Activated CD4-positive, alpha-beta T cell treated with anti-CD3 and anti-CD28 coated beads, Interleukin-2, amount 10 ng/mL, durations not matched to agents 24 days and 14 days (primary cell): Measurements from ENCODE around the gene PRR33. TPM values are rescaled to one million over a fixed set of nuclear protein-coding genes. Genes with fewer than 3 reads are reported as not detected.

Experiments
- DNase-seq: peaks from one replicate; pipeline ENCODE4 v3.0.0; 2022
- H3K27ac Mint-ChIP-seq: one replicate; pipeline ENCODE4 v1.8.0; 2022; ENCODE audit warnings: mild to moderate bottlenecking, mixed read lengths
- H3K27me3 Mint-ChIP-seq: one replicate; pipeline ENCODE4 v1.8.0; 2022; ENCODE audit warnings: mixed read lengths
- H3K36me3 Mint-ChIP-seq: one replicate; pipeline ENCODE4 v1.8.0; 2022; ENCODE audit warnings: low read depth, mild to moderate bottlenecking, mixed read lengths
- H3K4me1 Mint-ChIP-seq: one replicate; pipeline ENCODE4 v1.8.0; 2021; ENCODE audit warnings: mixed read lengths
- H3K4me3 Mint-ChIP-seq: one replicate; pipeline ENCODE4 v1.8.0; 2022; ENCODE audit warnings: mild to moderate bottlenecking, moderate library complexity, mixed read lengths
- H3K9me3 Mint-ChIP-seq: one replicate; pipeline ENCODE4 v1.8.0; 2021; ENCODE audit warnings: mixed read lengths
- intact Hi-C: fragments of 100-400 bp; cut with micrococcal nuclease; formaldehyde crosslinking; loops from one replicate; pipeline ENCODE4 v1.15.1; 2023
- total RNA-seq: library from RNA; stranded (reverse); gene quantifications from 2 replicates; pipeline ENCODE4 v1.2.3, GENCODE V29; 2022

PRR33 gene
- total RNA-seq, 1 donor from 2014 or later, result not detected

DNA sequence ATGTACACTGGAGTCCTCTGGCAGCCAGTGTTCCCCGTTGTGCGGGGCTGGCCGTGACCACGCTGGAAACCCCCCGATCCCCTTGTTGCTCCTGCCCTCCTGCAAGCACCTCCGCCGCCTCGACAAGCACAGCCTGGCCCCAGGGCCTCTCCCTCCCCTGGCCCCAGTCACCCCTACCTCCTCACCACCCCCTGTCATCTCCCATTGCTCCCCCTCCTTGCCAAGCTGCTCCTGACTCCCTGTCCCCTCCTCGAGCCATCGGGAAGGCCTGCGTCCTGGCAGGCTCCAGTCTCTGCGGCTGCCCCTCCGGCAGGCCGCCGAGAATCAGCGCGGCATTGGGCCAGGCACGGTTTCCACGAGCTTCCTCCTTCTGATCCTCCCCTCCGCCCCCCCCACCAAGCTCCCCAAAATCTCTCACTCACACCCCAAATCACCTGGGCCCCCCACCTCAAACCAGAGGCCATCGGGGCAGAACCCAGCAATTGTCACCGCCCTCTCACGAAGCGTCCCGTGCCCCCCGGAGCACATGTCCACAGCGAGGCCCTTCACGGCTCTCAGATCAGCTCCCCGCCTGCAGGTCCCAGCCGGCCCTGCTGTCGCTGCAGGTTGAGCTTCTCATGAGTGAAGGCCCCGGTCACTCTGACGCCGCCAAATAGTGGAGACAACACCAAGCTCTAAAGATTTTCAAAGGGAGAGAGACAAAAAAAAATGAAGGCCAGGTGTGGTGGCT, 44.5 kb downstream of the PRR33 start:
- no peak for DNase-seq
- Mint-ChIP-seq H3K4me3 (no peak overlapping the region), H3K4me1 (peaks cover 69% of the 10 kb centered on the region), H3K9me3 (no peaks in the 10 kb centered on the region), H3K27me3 (peaks cover 3% of the 10 kb centered on the region), H3K36me3 (no peaks in the 10 kb centered on the region), H3K27ac (peak overlapping the region; percentile 45)
- intact Hi-C loops, result no loop called here

DNA sequence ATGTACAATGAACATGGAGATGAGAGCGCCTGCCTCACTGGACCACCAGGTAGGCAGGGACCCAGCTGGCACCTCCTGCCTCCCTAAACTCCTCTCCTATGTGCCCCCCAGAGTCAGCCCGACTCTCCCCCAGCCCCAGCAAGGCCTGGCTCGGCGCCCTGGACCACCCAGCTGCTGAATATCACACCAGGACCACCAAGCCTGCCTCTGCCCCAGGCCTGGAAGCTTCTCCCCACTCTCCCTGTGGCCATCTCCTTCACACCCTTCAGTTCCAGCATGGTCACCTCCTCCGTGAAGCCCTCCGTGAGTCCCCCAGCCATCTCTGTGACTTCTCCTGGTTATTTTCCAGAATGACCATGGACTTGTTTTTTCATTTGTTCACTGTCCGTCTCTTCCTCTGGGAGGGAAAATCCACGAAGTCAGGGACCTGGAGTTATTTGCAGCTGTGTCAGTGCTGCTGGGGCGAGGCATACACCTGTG, 45.2 kb downstream of the PRR33 start:
- Mint-ChIP-seq H3K27me3 (peaks cover 3% of the 10 kb centered on the region), H3K36me3 (no peaks in the 10 kb centered on the region), H3K4me1 (peaks cover 65% of the 10 kb centered on the region), H3K27ac (peak overlapping the region; percentile 71), H3K9me3 (no peaks in the 10 kb centered on the region), H3K4me3 (no peak overlapping the region)
- intact Hi-C loops, result no loop called here
- DNase-seq, result no peak

DNA sequence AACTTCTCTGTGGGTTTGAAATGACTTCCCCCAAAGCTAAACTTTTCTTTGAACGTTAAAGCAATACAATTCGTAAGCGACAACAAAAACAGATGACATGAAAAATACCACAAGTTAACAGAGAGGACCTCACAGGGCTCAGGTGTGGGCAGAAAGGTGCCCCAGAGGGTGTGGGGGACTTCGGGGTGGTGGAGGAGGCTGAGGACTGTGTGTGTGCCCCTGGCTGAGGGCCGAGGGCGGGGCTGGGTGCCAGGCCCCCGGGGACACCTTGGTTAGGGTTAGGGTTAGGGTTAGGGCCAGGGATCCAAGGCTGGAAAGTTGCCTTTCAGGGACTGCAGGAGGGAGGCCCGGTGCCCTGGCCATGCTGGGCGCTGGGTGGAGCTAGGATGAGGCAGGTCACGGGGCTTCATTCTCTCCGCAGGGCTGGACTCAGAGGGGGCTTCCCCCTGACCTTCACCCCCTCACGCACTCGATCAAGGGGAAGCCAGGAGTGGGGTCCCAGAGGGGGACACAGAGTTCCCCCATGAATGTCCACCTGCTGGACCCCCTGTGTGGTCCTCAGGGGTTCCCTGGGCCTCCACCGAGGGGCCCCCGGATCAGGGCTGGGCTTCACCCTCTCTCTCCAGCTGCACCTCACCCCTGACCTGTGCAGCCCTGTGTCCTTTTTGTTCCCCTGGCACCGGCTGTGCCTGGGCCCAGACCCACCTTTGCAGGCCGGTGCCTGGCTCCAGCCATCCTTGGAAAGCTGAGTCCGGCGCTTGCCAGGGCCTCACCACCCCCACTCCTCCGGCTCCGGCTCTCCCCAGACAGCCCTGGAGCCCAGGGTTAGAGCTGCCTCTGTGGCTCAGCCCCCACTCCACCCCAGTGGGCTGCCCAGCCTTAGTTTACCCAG, 45.9 kb downstream of the PRR33 start:
- Mint-ChIP-seq H3K9me3 (no peaks in the 10 kb centered on the region), H3K4me1 (peaks cover 58% of the 10 kb centered on the region), H3K4me3 (peak overlapping the region; percentile 79), H3K36me3 (no peaks in the 10 kb centered on the region), H3K27me3 (peaks cover 3% of the 10 kb centered on the region), H3K27ac (peak overlapping the region; percentile 92)
- DNase-seq, result no peak
- intact Hi-C loops, result no loop called here

DNA sequence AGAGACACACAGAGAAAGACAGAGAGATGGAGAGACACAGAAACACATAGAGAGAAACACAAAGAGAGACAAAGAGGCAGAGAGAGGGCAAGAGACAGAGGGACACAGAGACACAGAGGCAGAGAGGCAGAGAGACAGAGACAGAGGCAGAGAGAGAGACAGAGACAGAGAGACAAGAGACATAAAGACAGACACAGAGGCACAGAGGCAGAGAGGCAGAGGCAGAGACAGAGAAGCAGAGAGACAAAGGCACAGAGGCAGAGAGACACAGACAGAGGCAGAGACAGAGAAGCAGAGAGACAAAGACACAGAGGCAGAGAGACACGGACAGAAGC, 46.6 kb downstream of the PRR33 start:
- Mint-ChIP-seq H3K36me3 (no peaks in the 10 kb centered on the region), H3K27ac (peak overlapping the region; percentile 92), H3K9me3 (no peaks in the 10 kb centered on the region), H3K4me3 (peak overlapping the region; percentile 79), H3K4me1 (peaks cover 54% of the 10 kb centered on the region), H3K27me3 (peaks cover 3% of the 10 kb centered on the region)
- DNase-seq, result no peak
- intact Hi-C loops, result no loop called here

DNA sequence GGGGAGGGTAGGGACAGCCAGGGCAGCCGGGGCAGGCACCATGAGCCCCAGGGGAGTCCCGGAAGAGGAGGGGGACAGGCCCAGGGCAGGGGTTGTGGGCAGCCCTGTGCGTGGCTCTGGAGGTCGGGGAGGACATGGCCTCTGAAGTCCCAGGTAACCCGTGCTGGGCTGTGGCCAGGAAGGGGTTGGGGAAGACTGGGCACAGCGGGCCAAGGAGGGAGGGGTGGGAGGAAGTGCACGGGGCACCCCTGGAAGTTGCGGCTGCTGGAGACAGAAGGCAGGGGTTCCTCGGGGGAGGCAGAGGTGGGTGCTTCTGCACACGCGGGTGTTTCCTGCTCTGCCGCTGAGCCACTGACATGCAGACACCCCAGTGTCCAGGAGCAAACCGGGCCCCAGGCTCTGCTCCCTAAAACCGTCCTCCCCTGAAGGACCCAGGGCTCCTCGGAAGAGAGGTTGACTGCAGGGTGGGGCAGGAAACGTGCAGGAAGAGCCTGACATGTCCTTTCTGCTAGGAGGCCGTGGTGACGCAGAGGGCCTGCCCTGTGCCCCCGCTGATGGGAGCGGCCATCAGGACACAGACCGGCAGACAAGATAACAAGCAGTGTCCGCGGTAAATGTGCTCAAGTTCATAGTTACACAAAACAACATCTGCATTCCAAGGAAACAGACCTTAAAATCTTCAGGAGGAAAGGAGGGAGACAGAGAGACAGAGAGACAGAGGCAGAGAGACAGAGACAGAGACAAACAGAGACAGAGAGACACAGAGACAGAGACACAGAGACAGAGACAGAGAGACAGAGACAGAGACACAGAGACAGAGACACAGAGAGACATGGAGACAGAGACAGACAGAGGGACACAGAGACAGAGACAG, 47.2 kb downstream of the PRR33 start:
- intact Hi-C loops, result loop anchor here (1.0 kb wide), 1 partner anchor 8 kb away; no protein-coding TSS in a partner anchor
- Mint-ChIP-seq H3K27ac (peak overlapping the region; percentile 92), H3K4me1 (peaks cover 56% of the 10 kb centered on the region)

DNA sequence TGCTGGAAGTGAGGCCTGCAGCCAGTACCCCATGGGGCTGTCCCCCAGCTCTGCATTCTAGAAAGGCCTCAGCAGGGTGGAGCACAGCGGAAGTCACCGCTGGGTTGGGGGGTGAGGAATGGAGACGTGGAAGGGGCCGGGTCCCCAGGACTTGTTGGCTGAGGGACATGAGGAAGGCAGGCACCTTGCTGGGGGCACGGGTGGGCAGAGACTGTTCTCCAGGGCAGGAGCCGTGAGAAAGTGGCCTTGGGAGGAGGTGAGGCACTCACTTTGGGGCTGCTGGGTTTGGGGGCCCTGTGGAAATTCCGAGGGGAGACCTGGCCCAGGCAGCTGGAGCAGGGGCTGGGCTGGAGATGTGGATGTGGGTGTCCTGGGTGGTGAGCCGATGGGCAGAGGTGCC, 47.9 kb downstream of the PRR33 start:
- Mint-ChIP-seq H3K27ac (peak overlapping the region; percentile 92), H3K27me3 (peaks cover 3% of the 10 kb centered on the region), H3K4me3 (peak overlapping the region; percentile 79), H3K9me3 (no peaks in the 10 kb centered on the region), H3K36me3 (no peaks in the 10 kb centered on the region), H3K4me1 (peaks cover 50% of the 10 kb centered on the region)
- intact Hi-C loops, result loop anchor here (1.0 kb wide), 1 partner anchor 9 kb away; no protein-coding TSS in a partner anchor
- no peak for DNase-seq

More for the DNA sequence above, 47.2 kb downstream of the PRR33 start:
- DNase-seq, result peak; percentile 83
- Mint-ChIP-seq H3K4me3 (peak overlapping the region; percentile 79), H3K27me3 (peaks cover 3% of the 10 kb centered on the region), H3K9me3 (no peaks in the 10 kb centered on the region), H3K36me3 (no peaks in the 10 kb centered on the region)

DNA sequence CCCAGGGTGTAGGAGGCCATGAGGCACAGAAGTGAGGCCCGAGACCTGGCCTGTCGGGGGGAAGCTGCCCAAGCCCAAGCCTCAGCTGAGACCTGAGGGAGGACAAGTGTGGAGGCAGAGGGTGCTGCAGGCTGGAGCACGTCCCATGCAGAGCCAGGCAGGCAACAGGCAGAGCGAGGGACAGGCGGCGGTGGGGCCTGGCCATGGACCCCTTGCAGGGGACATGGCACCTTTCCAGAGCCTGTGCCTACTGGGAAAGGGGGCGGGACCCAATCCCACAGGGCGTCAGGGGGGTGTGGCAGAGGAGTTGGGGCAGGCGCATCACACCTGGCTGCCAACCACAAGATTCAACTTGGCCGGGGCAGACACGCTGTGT, 48.6 kb downstream of the PRR33 start:
- Mint-ChIP-seq H3K27me3 (peaks cover 3% of the 10 kb centered on the region), H3K9me3 (no peaks in the 10 kb centered on the region), H3K36me3 (no peaks in the 10 kb centered on the region), H3K4me1 (peaks cover 45% of the 10 kb centered on the region), H3K27ac (peak overlapping the region; percentile 92), H3K4me3 (peak overlapping the region; percentile 79)
- DNase-seq, result no peak
- intact Hi-C loops, result no loop called here

DNA sequence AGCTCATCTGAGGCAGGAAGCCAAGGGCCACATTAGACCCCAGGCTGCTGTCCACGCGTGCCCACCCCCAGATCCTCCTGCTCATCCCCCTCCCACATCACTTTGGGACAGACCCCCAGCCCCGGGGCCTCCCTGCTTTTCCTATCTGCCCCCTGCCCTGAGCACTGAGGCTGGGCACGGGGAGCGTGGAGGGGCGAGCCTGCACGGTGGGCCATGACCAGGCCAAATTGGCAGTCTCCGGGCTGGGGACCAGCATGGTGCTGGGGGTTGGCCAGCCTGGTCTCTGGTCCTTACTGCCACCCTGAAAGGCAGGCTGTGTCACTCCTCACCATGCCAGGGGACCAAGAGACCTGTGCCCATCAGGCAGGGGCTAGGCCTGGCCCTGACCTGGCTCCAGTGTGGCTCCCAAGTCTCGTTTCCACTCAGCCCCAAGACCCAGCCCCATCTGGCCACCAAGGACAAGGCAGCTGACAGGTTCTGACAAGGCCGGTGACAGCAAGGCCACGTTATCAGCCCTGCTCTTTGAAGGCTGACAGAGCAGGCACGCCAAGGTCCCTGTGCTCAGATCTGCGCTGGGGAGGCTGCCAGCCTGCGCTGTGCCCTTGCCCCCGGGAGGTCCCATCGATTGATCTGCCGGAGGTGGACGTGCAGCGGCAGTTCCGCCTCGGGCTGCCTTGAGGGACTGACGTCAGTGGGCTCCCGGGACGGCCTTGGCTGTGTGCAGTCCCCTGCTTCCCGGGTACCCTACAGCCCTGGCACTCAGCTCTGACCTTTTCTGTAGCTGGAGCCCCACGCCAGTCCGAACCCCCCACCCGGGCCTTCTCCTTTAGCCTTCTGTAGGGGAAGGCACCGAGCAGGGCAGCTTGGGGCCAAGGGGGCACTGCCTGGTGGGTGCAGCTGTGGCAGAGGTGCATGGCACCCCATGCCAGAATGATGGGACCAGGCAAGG, 49.3 kb downstream of the PRR33 start:
- DNase-seq, result no peak
- H3K27ac Mint-ChIP-seq, result no peak overlapping the region
- peak overlapping the region; percentile 79 for H3K4me3 Mint-ChIP-seq
- peaks cover 3% of the 10 kb centered on the region for H3K27me3 Mint-ChIP-seq
- H3K36me3 Mint-ChIP-seq, result no peaks in the 10 kb centered on the region
- peaks cover 40% of the 10 kb centered on the region for H3K4me1 Mint-ChIP-seq
- no peaks in the 10 kb centered on the region for H3K9me3 Mint-ChIP-seq
- intact Hi-C loops, result no loop called here

DNA sequence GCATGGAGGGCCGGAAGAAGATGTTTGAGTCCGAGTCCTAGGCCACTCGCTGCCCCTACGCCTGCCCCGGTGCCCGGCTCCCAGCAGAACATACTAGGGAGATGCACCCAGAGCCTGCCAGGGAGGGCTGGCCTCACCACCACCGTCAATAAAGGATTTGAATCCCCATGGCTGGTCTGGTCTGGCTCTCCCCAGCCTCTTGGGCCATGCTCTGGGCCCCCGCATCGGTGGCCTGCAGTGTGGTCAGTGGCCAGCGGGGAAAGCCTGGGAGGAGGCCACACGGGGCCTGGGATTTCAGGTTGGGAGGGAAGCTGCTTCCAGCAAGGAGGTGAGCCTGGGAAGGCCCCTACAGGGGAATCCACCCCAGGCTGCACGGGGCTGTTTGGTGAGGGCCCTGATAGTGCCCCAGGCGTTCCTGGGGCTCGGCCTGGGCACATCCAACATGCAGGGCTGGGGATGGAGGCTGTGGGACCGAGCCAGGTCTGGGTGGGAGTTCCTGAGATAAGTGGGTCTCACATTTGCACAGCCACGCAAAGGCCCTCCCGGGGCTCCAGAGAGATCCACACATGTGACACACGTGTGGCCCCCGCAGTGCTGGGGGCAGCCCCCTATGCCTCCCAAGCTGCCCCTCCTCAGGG, 50.1 kb downstream of the PRR33 start:
- intact Hi-C loops, result no loop called here
- Mint-ChIP-seq H3K36me3 (no peaks in the 10 kb centered on the region), H3K27ac (no peak overlapping the region), H3K9me3 (no peaks in the 10 kb centered on the region), H3K4me3 (no peak overlapping the region), H3K27me3 (peaks cover 2% of the 10 kb centered on the region), H3K4me1 (peaks cover 36% of the 10 kb centered on the region)
- DNase-seq, result no peak

DNA sequence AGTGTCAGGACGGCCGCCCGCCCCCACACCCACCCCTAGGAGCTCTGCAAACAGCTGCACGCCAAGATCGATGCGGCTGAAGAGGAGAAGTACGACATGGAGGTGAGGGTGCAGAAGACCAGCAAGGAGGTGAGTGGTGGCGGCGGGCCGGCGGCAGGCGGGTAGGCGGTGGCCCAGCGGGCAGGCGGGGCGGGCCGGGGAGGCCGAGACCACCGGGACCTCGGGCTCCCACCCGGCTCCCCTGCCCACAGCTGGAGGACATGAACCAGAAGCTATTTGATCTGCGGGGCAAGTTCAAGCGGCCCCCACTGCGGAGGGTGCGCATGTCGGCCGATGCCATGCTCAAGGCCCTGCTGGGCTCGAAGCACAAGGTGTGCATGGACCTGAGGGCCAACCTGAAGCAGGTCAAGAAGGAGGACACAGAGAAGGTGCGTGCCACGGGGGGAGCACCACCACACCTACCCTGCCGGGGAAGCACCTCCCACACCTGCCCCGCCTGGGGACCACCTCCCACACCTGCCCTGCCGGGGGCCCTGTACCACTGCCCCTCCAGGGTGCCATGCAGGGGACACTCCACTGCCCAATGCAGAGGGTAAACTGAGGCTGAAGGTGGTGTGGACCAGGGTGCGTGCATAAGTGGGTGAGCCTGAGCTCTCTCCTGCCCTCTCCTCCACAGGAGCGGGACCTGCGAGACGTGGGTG, 50.8 kb downstream of the PRR33 start:
- H3K4me1 Mint-ChIP-seq, result peaks cover 33% of the 10 kb centered on the region
- intact Hi-C loops, result no loop called here
- H3K27me3 Mint-ChIP-seq, result peaks cover 2% of the 10 kb centered on the region
- no peaks in the 10 kb centered on the region for H3K9me3 Mint-ChIP-seq
- no peak overlapping the region for H3K27ac Mint-ChIP-seq
- no peak overlapping the region for H3K4me3 Mint-ChIP-seq
- H3K36me3 Mint-ChIP-seq, result no peaks in the 10 kb centered on the region
- DNase-seq, result no peak

DNA sequence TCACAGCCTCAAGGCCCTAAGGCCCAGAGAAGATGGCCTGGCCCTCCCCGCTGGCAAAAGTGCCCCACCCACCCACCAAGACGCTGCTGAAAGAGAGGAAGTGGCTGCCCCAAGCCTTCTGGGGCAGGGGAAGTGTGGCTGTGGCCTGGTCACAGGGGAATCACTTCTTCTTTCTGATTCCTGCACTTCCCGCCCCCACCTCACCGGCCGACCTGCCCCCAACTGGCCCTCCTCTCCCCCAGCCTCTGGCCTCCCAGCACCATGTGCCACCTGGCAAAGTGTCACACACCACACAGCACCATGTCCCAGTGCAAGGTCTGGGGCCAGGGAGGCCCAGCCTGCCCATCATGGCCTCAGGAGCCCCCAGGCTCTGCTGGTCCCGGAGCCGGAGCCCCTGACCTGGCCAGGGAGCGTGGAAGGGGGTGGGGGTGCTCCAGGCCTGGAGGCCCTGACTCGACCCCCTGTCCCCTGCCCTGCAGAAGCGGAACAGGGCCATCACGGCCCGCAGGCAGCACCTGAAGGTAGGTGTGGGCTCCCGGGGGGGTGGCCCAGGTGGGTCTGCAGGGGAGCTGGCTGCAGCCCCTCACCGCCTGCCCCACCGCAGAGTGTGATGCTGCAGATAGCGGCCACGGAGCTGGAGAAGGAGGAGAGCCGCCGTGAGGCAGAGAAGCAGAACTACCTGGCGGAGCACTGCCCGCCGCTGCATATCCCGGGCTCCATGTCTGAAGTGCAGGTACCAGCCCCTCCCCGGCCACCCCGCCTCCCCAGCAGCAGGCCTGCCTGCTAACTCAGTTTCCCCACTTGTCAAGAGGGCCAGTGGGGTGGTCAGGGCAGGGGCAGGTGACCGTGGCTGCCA, 51.5 kb downstream of the PRR33 start:
- DNase-seq, result no peak
- peak overlapping the region; percentile 37 for H3K27ac Mint-ChIP-seq
- no peak overlapping the region for H3K4me3 Mint-ChIP-seq
- H3K4me1 Mint-ChIP-seq, result peaks cover 26% of the 10 kb centered on the region
- H3K9me3 Mint-ChIP-seq, result no peaks in the 10 kb centered on the region
- intact Hi-C loops, result no loop called here
- peaks cover under 1% of the 10 kb centered on the region for H3K27me3 Mint-ChIP-seq
- H3K36me3 Mint-ChIP-seq, result no peaks in the 10 kb centered on the region
